Activated naive CD8-positive, alpha-beta T cell treated with anti-CD3 and anti-CD28 coated beads for 36 hours (primary cell): ENCODE data around the gene CCDC33. TPM values are rescaled to one million over a fixed set of nuclear protein-coding genes. Genes with fewer than 3 reads are reported as not detected.

Experiments
- DNase-seq: peaks from one replicate; pipeline ENCODE4 v3.0.0; 2021
- H3K27ac Mint-ChIP-seq: one replicate; pipeline ENCODE4 v1.8.0; 2022; ENCODE audit warnings: mild to moderate bottlenecking, moderate library complexity, mixed read lengths
- H3K27me3 Mint-ChIP-seq: one replicate; pipeline ENCODE4 v1.8.0; 2022; ENCODE audit warnings: mild to moderate bottlenecking, mixed read lengths
- H3K36me3 Mint-ChIP-seq: one replicate; pipeline ENCODE4 v1.8.0; 2021; ENCODE audit warnings: mild to moderate bottlenecking, mixed read lengths
- H3K4me1 Mint-ChIP-seq: one replicate; pipeline ENCODE4 v1.8.0; 2021; ENCODE audit warnings: mixed read lengths
- H3K4me3 Mint-ChIP-seq: one replicate; pipeline ENCODE4 v1.8.0; 2022; ENCODE audit warnings: mild to moderate bottlenecking, moderate library complexity, mixed read lengths
- H3K9me3 Mint-ChIP-seq: one replicate; pipeline ENCODE4 v1.8.0; 2022; ENCODE audit warnings: mixed read lengths
- total RNA-seq, 2 experiments: library from RNA; stranded (reverse); gene quantifications; one replicate each; pipeline ENCODE4 v1.2.3, GENCODE V29; 2021

CCDC33 gene
- total RNA-seq, 2 experiments from 2014 or later: 0.20 TPM; not detected in 1

DNA sequence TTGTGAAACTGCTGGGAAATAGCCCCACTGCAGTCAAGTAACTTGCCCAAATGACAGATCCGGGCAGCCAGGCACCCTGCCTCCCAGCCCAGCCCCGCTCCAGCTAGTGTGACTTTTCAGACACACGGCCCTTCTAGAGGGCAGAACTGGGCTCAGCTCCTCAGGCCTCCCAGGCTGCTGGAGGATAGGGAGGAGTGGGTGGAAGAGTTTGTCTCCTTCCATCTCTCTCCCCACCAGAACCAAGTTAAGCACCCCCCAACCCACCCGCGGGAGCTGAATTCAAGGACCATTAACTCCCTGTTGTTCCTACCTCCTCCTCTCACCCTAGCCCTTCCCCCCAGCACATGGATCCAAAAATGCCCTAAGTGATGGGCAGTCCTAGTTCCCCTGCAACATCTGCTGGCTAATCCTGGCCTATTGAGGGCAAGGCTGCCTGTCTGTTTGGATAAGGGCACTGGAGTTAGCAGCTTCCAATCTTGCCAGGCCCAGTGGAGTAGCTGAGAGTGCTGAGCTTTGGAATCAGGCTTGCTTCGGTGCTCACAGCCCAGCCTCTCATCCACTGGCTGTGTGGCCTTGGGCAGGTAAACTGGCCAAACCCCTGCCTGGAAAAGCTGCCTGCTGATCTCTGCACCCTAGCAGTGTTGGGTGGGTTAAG is 3.1 kb downstream of the CCDC33 start:
- Mint-ChIP-seq H3K4me1 (no peaks in the 10 kb centered on the region), H3K27ac (no peak overlapping the region), H3K4me3 (no peak overlapping the region), H3K9me3 (no peaks in the 10 kb centered on the region), H3K36me3 (no peaks in the 10 kb centered on the region), H3K27me3 (peaks cover 15% of the 10 kb centered on the region)
- no peak for DNase-seq

DNA sequence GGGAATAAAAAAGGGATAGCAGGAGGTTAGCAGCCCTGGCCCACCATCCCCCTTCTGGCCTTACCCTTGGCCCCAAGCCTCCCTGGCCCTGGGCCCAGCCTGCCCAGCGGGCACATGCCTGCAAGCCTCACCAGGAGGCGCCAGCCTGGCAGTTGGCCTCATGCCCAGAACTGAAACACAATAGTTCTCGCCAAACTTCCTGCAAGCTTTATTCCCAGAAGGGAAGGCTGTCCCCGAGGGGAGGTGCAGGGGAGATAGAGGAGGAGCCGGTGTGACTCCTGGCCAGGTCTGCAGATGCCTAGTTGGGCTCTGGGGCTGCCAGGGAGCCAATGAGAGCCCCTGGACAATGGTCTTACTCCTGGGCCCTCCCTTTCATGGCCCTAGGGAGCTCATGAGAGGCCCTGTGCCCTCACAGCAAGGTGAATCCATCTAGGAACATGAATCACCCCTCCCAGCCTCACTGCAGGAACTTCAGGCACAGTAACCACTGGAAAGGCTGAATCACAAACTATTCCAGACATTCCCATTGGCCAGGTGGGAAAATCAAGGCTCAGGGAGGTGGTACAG is 4.0 kb downstream of the CCDC33 start:
- no peak for DNase-seq
- no peak overlapping the region for H3K4me3 Mint-ChIP-seq
- H3K36me3 Mint-ChIP-seq: no peaks in the 10 kb centered on the region
- H3K27ac Mint-ChIP-seq: no peak overlapping the region
- no peaks in the 10 kb centered on the region for H3K9me3 Mint-ChIP-seq
- H3K27me3 Mint-ChIP-seq: peaks cover 24% of the 10 kb centered on the region
- H3K4me1 Mint-ChIP-seq: peaks cover 6% of the 10 kb centered on the region

DNA sequence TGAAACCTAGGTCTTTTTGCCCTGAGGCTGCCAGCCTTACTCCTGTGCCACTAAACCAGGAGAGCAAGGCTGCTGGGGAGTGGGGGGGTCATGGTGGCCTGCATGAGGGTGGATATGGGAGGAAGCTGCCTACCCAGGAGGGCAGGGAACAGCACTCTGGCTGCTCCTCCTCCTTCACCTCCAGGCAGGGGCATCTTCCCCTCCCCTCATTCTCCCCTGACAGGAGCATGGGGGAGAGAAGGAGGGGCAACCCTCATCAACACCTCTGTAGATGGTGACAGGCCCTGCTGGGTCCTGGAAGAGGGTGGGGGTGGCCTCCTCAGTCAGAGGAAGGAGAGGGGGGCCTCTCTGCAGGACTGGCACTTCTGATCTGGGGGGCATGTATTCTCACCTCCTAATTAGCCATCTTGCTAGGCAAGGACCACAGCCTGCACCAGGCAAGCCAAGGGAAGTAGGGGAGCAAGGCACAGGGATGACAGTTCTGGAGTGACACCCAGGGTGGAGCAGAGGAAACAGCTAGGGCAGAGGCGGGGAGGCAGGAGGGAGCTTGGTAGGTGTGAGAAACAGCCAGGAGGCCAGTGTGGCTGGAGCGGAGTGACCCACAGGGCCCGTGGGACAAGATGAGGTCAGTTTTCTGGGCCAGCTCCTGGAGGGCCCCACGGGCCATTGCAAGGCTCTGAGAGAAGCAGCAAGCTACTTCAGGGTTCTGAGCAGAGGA is 4.9 kb downstream of the CCDC33 start:
- Mint-ChIP-seq H3K4me3 (no peak overlapping the region), H3K36me3 (no peaks in the 10 kb centered on the region), H3K27me3 (peaks cover 29% of the 10 kb centered on the region), H3K9me3 (no peaks in the 10 kb centered on the region), H3K27ac (no peak overlapping the region), H3K4me1 (peaks cover 9% of the 10 kb centered on the region)
- DNase-seq: no peak

DNA sequence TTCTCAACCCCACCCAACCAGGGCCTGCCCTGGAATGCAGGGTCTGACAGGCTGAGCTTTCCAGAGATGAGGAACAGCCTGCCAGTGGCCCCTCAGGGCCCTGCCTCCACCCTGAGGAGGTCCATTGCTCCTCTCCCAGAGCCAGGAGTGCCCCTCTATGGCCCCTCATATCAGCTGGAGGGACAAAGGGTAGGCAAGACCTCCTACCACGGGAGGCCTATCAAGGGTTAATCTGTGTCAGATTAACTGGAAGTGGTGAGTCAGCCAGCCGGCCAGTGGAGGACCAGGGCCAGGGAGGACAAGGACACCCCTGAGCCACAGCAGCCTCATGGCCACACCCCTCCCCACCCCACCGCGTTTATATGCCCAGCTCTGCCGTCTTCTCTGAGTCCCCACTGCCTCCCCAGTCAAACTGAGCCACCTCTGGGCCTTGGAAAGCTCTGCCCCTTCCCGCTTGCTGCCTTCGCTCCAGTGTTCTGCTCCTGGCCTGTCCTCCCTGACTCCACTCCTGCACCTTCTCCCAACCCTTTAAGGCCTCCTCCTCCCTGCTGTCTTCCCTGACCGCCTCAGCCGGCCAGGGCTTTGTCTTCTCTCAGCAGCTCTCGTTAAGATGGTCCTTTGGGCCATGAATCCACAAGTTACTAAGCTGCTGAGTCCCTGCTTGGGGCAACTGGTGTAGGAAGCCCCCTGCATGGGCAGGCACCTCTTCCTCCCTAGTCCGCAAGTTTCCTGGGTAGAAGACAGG is 6.5 kb downstream of the CCDC33 start:
- Mint-ChIP-seq H3K27me3 (peaks cover 36% of the 10 kb centered on the region), H3K4me1 (peaks cover 13% of the 10 kb centered on the region), H3K4me3 (no peak overlapping the region), H3K36me3 (no peaks in the 10 kb centered on the region), H3K9me3 (no peaks in the 10 kb centered on the region), H3K27ac (no peak overlapping the region)
- DNase-seq: no peak

DNA sequence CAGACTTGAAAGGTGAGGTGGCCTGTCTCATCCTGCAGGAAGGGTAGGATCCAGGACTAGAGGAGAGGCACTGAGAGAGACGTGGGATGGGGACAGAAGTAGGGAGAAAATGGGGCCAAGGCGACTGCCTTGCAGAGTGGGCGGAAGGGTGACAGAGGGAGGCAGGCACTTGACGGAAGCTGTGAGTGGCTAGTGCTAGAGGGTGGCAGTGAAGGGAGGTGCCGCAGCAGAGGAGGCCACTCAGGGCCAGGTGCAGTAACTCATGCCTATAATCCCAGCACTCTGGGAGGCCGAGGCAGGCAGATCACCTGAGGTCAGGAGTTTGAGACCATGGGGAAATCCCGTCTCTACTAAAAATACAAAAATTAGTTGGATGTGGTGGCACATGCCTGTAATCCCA is 7.3 kb downstream of the CCDC33 start:
- H3K4me1 Mint-ChIP-seq: peaks cover 13% of the 10 kb centered on the region
- H3K27ac Mint-ChIP-seq: no peak overlapping the region
- H3K4me3 Mint-ChIP-seq: no peak overlapping the region
- DNase-seq: no peak
- no peaks in the 10 kb centered on the region for H3K36me3 Mint-ChIP-seq
- H3K9me3 Mint-ChIP-seq: no peaks in the 10 kb centered on the region
- peaks cover 36% of the 10 kb centered on the region for H3K27me3 Mint-ChIP-seq

DNA sequence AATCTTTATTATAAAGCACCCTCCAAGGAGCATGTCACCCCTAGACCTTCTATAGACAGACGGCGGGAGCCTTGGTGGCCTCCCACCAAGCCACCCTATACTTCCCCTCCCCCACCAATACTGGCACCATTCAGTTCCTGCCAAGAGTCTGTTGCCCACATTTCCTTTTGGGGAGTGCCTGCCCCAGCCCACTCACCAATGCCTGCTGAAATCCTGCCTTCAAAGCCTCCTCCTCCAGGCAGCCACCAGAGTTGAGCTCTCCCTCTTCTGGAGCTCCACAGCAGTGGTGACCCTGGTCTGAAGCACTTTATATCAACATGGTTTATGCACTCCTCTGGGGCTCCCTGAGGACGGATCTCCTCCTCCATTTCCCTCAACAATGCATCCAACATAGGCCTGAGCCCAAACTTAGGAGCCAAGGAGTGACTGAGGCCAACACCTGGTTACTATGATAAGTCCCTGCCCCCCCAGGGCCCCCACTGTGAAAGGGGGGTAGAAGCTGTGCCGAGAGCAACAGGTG is 8.8 kb downstream of the CCDC33 start:
- H3K36me3 Mint-ChIP-seq: no peaks in the 10 kb centered on the region
- no peak overlapping the region for H3K27ac Mint-ChIP-seq
- peaks cover 13% of the 10 kb centered on the region for H3K4me1 Mint-ChIP-seq
- no peak for DNase-seq
- no peaks in the 10 kb centered on the region for H3K9me3 Mint-ChIP-seq
- H3K4me3 Mint-ChIP-seq: no peak overlapping the region
- peaks cover 36% of the 10 kb centered on the region for H3K27me3 Mint-ChIP-seq

DNA sequence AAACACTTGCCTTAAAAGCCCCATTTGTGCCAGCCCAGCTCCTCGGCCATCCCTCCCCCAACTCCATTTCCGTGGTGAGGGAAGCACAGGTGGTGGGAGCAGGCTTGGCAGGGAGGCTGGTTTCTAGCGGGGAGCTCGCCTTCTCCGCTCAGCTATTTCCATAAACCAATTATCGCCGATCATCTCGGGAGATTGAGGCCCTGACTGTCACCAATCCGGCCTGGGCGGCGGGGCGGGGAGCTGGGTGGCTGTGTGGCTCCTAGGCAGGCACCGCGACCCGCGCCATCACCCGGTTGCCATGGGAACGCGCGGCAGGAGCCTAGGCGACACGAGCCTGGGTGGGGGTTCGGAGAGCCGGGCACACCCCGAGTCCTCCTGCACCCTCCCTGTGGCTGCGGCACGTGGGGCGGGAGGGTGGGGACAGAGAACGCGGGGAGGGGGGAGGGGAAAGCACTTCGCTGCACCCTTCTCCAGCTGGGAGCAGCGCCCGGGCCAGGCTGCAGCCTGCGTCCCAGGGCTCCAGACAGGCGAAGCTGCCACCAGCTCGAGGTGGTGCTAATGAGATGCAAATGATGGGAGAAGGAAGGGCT is 9.3 kb downstream of the CCDC33 start:
- Mint-ChIP-seq H3K9me3 (no peaks in the 10 kb centered on the region), H3K36me3 (no peaks in the 10 kb centered on the region), H3K27ac (no peak overlapping the region), H3K4me3 (no peak overlapping the region), H3K4me1 (peaks cover 13% of the 10 kb centered on the region), H3K27me3 (peaks cover 36% of the 10 kb centered on the region)
- peak; percentile 45 for DNase-seq

GRCh38 chr15:74250266-74250665 is 14.1 kb downstream of the CCDC33 start:
- DNase-seq: no peak
- Mint-ChIP-seq H3K4me3 (no peak overlapping the region), H3K9me3 (no peaks in the 10 kb centered on the region), H3K36me3 (no peaks in the 10 kb centered on the region), H3K27ac (no peak overlapping the region), H3K27me3 (peaks cover 10% of the 10 kb centered on the region), H3K4me1 (peaks cover 5% of the 10 kb centered on the region)

DNA sequence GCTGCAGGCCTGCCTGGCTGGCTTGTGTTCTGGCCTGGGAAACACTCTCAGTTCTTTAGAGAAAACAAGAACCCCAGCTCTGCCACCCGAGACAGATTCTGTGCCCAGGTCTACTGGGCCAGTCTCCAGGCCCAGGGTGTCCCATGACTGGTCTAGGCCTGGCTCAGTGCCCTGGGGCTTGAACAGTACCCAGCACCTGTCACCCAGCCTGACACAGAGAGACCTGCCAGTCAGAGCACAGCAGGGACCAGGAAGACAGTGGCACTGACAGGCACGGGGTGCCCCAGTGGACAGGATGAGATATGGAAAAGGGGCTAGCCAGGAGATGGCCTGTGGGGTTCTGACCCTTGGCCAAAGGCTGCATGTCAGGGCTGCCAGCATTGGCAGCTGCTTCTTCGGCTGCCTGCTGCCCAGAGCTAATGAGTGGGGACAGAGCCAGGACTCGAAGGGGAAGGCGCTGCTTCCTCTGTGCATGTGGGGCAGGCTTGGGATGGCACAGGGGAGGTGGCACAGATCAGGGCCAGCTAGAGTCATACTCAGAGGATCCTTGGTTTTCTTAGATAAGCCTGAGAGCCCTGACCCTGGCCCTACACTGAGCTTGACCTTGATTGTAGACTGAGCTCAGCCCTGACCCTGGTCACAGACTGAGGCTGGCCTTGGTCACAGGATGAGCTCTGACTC is 15.1 kb downstream of the CCDC33 start:
- no peaks in the 10 kb centered on the region for H3K9me3 Mint-ChIP-seq
- peaks cover 5% of the 10 kb centered on the region for H3K27me3 Mint-ChIP-seq
- no peak overlapping the region for H3K27ac Mint-ChIP-seq
- no peak for DNase-seq
- H3K36me3 Mint-ChIP-seq: no peaks in the 10 kb centered on the region
- H3K4me3 Mint-ChIP-seq: no peak overlapping the region
- peaks cover 1% of the 10 kb centered on the region for H3K4me1 Mint-ChIP-seq

DNA sequence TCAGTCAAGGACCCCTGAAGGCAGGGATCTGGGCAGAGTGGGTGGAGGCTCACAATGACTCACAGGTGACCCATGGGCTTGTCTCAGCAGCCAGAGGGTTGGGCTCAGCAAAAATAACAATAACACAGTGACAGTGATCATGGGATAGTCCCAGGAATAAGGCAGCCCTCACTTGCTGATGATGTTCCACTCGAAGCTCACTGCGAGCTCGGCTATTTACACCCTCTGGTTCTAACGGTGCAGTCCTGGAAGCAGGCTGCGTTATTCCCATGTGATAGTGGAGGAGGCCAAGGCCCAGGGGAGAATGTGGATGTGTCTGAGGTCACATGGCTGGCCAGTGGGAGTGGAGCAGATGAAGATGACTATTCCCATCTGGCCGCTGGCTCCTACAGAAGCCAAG is 16.2 kb downstream of the CCDC33 start:
- Mint-ChIP-seq H3K27ac (no peak overlapping the region), H3K27me3 (no peaks in the 10 kb centered on the region), H3K4me3 (no peak overlapping the region), H3K9me3 (no peaks in the 10 kb centered on the region), H3K4me1 (no peaks in the 10 kb centered on the region), H3K36me3 (no peaks in the 10 kb centered on the region)
- no peak for DNase-seq

DNA sequence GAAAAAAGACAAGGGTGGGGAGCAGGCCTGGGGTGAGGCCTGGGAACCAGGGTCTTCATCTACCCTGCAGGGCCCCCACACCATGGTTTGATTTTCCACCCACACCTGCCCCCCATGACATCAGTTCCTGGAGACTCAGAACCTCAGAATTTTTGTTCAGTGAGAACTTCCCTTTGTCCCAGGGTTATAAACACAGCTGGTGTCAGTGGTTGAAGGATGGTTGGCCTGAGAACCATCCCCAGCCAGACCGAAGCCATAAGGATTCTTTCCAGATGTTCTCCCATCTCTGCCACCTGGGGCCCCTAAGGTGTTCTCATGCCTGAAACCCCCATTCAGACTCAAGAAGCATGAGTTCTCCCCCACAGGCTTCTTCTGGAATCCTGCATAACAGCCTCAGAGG is 16.6 kb downstream of the CCDC33 start:
- H3K36me3 Mint-ChIP-seq: no peaks in the 10 kb centered on the region
- H3K27me3 Mint-ChIP-seq: no peaks in the 10 kb centered on the region
- H3K9me3 Mint-ChIP-seq: no peaks in the 10 kb centered on the region
- no peak overlapping the region for H3K4me3 Mint-ChIP-seq
- H3K27ac Mint-ChIP-seq: no peak overlapping the region
- DNase-seq: no peak
- no peaks in the 10 kb centered on the region for H3K4me1 Mint-ChIP-seq

DNA sequence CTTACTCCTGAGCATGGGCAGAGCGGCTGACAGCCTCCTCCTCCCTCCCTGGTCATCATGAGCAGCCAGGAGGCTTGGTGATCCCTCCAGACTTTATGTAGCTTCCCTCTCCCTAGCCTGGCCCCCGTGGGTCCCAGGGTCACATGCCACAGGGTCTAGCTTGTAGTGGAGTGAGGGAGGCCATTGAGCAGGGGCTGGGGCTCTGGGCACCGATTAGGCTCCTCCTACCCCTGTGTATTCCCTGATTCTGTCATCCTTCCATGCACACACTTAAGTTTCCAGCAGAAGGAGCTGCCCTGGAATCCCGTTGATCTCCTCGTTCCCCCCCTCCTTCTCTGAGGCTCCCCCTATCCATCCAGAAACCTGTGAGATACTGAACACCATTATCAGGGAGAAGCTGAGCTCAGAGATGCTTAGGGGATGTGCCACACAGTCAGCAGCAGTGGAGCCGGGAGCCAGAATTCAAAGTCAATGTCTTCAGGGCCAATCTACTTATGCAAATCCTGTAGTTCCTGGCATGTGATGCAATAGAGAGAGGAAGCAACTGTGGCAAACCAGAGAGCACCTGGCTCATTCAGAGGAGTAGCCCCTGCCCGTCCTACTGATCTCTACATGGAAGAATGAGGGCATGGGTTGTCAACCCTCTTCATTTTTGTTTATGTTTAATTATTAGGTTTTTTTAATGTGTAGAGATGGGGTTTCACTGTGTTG is 17.2 kb downstream of the CCDC33 start:
- Mint-ChIP-seq H3K4me1 (no peaks in the 10 kb centered on the region), H3K27ac (no peak overlapping the region), H3K4me3 (no peak overlapping the region), H3K36me3 (no peaks in the 10 kb centered on the region), H3K9me3 (no peaks in the 10 kb centered on the region), H3K27me3 (no peaks in the 10 kb centered on the region)
- no peak for DNase-seq

GRCh38 chr15:74257105-74257504 is 21.0 kb downstream of the CCDC33 start:
- H3K27me3 Mint-ChIP-seq: peaks cover 5% of the 10 kb centered on the region
- no peak overlapping the region for H3K27ac Mint-ChIP-seq
- no peaks in the 10 kb centered on the region for H3K9me3 Mint-ChIP-seq
- H3K36me3 Mint-ChIP-seq: no peaks in the 10 kb centered on the region
- H3K4me3 Mint-ChIP-seq: no peak overlapping the region
- no peaks in the 10 kb centered on the region for H3K4me1 Mint-ChIP-seq
- DNase-seq: no peak

GRCh38 chr15:74257623-74258022 is 21.5 kb downstream of the CCDC33 start:
- Mint-ChIP-seq H3K27ac (no peak overlapping the region), H3K4me1 (no peaks in the 10 kb centered on the region)

More at GRCh38 chr15:74257623-74258022, 21.5 kb downstream of the CCDC33 start:
- no peaks in the 10 kb centered on the region for H3K36me3 Mint-ChIP-seq
- no peak overlapping the region for H3K4me3 Mint-ChIP-seq
- no peaks in the 10 kb centered on the region for H3K9me3 Mint-ChIP-seq
- DNase-seq: no peak
- H3K27me3 Mint-ChIP-seq: peaks cover 5% of the 10 kb centered on the region
